ENCODE data around the gene HES5. TPM values are rescaled to one million over a fixed set of nuclear protein-coding genes. Genes with fewer than 3 reads are reported as not detected.

The HES5 gene
- polyA plus RNA-seq, 1 of the 3 experiments (the other 2 are of a cell fraction): 0.03 TPM

DNA sequence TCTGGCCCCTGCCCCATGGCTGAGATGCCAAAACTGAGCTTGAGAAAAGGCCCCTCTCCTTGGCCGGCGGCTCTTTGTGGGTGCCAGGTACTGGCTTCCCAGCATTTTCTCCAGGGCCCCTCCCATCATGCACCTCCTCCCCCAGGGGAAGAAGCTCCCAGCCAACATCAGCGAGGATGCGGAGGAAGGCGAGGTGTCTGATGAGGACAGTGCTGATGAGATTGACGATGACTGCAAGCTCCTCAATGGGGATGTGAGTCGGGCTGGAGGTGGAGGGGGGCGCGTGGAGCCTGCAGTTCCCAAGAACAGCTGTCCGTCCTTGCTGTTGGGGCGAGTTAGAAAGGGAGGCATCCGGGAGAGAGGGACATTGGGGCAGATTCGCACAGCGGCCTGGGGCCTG is 40.4 kb downstream of the HES5 start (continued):
- TF ChIP-seq, protein P1, sequence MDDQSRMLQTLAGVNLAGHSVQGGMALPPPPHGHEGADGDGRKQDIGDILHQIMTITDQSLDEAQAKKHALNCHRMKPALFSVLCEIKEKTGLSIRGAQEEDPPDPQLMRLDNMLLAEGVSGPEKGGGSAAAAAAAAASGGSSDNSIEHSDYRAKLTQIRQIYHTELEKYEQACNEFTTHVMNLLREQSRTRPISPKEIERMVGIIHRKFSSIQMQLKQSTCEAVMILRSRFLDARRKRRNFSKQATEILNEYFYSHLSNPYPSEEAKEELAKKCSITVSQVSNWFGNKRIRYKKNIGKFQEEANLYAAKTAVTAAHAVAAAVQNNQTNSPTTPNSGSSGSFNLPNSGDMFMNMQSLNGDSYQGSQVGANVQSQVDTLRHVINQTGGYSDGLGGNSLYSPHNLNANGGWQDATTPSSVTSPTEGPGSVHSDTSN (IDR thresholded peaks at IDR 0.05): no peak
- TF ChIP-seq, protein P2, sequence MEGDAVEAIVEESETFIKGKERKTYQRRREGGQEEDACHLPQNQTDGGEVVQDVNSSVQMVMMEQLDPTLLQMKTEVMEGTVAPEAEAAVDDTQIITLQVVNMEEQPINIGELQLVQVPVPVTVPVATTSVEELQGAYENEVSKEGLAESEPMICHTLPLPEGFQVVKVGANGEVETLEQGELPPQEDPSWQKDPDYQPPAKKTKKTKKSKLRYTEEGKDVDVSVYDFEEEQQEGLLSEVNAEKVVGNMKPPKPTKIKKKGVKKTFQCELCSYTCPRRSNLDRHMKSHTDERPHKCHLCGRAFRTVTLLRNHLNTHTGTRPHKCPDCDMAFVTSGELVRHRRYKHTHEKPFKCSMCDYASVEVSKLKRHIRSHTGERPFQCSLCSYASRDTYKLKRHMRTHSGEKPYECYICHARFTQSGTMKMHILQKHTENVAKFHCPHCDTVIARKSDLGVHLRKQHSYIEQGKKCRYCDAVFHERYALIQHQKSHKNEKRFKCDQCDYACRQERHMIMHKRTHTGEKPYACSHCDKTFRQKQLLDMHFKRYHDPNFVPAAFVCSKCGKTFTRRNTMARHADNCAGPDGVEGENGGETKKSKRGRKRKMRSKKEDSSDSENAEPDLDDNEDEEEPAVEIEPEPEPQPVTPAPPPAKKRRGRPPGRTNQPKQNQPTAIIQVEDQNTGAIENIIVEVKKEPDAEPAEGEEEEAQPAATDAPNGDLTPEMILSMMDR (IDR thresholded peaks at IDR 0.05): no peak
- TF ChIP-seq GATA2 (CRISPR knock-in tag; IDR thresholded peaks at IDR 0.05): no peak
- TF ChIP-seq, protein P3, sequence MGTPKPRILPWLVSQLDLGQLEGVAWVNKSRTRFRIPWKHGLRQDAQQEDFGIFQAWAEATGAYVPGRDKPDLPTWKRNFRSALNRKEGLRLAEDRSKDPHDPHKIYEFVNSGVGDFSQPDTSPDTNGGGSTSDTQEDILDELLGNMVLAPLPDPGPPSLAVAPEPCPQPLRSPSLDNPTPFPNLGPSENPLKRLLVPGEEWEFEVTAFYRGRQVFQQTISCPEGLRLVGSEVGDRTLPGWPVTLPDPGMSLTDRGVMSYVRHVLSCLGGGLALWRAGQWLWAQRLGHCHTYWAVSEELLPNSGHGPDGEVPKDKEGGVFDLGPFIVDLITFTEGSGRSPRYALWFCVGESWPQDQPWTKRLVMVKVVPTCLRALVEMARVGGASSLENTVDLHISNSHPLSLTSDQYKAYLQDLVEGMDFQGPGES (IDR thresholded peaks at IDR 0.05; ENCODE audit: low read depth, low read length): no peak

DNA sequence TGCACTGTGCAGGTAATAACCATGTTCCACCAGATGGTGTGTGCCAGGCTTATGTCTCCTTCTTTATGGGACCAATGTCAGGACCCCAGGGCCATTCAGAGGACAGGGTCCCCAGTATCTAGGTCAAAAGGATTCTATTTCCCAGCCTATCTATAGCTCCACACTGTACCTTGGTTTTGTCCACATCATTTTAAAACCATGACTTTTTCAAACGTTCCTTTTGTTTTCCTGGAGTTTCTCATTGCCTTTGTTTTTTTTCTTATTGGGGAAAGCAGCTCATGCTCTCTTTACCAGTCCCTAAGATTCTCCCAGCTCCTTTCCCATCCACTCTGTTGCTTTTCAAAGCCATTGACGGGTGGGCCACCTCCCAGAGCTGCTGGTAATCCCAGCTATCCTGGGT is 41.4 kb downstream of the HES5 start:
- Histone ChIP-seq H4K20me1 (ENCODE audit: insufficient read depth) (no peaks in the 10 kb centered on the region), H3K9me3 (no peaks in the 10 kb centered on the region), H3K9ac (no peak overlapping the region), H3K4me1 (ENCODE audit: control insufficient read depth in 1 of 2, insufficient read depth in 2 of 2, low read depth in 1 of 2, low read length in 1 of 2) (no peaks in the 10 kb centered on the region; a peak in 1 of 4 replicates), H3K79me2 (ENCODE audit: insufficient read depth) (no peaks in the 10 kb centered on the region), H3K4me3 (ENCODE audit: low read depth in 2 of 2, low read length in 1 of 2) (no peak overlapping the region), H3K27ac (ENCODE audit: low read depth in 2 of 2, low read length in 1 of 2) (no peak overlapping the region), H3K9me2 (no peaks in the 10 kb centered on the region), H3K4me2 (no peak overlapping the region), H3F3A (replicated peaks; ENCODE audit: insufficient read depth) (no peaks in the 10 kb centered on the region), H2AFZ (ENCODE audit: low read depth) (no peak overlapping the region), H3K36me3 (replicated peaks in 1 of 2; ENCODE audit: control insufficient read depth in 1 of 2, insufficient read depth in 2 of 2, low read length in 1 of 2) (no peaks in the 10 kb centered on the region), H3K27me3 (ENCODE audit: insufficient read depth) (no peaks in the 10 kb centered on the region)
- ChIA-PET POLR2A (no interaction called here), CTCF (interaction anchor here (1.2 to 1.3 kb wide), 2 partner anchors 9 to 26 kb away, joined by 3 to 4 read pairs; no protein-coding TSS in a partner anchor)
- DNase-seq: no peak
- no peak for TF ChIP-seq FOSL2 (IDR thresholded peaks at IDR 0.05; ENCODE audit: borderline replicate concordance, low read depth)
- TF ChIP-seq ELF1 (IDR thresholded peaks at IDR 0.05): no peak
- TF ChIP-seq, protein P4, sequence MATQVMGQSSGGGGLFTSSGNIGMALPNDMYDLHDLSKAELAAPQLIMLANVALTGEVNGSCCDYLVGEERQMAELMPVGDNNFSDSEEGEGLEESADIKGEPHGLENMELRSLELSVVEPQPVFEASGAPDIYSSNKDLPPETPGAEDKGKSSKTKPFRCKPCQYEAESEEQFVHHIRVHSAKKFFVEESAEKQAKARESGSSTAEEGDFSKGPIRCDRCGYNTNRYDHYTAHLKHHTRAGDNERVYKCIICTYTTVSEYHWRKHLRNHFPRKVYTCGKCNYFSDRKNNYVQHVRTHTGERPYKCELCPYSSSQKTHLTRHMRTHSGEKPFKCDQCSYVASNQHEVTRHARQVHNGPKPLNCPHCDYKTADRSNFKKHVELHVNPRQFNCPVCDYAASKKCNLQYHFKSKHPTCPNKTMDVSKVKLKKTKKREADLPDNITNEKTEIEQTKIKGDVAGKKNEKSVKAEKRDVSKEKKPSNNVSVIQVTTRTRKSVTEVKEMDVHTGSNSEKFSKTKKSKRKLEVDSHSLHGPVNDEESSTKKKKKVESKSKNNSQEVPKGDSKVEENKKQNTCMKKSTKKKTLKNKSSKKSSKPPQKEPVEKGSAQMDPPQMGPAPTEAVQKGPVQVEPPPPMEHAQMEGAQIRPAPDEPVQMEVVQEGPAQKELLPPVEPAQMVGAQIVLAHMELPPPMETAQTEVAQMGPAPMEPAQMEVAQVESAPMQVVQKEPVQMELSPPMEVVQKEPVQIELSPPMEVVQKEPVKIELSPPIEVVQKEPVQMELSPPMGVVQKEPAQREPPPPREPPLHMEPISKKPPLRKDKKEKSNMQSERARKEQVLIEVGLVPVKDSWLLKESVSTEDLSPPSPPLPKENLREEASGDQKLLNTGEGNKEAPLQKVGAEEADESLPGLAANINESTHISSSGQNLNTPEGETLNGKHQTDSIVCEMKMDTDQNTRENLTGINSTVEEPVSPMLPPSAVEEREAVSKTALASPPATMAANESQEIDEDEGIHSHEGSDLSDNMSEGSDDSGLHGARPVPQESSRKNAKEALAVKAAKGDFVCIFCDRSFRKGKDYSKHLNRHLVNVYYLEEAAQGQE (IDR thresholded peaks at IDR 0.05; ENCODE audit: low read depth, low read length): no peak
- no peak for TF ChIP-seq SIN3A (IDR thresholded peaks at IDR 0.05; ENCODE audit: borderline replicate concordance, low read depth, low read length)
- no peak for TF ChIP-seq GABPA (IDR thresholded peaks at IDR 0.05; ENCODE audit: low read depth)
- no peak for TF ChIP-seq TCF12 (IDR thresholded peaks at IDR 0.05)
- TF ChIP-seq CHD2 (IDR thresholded peaks at IDR 0.05; ENCODE audit: low read length, partially characterized antibody): no peak
- TF ChIP-seq EP300 (IDR thresholded peaks at IDR 0.05; ENCODE audit: borderline replicate concordance in 1 of 2, low read depth in 1 of 2, low read length in 1 of 2): no peak
- TF ChIP-seq SMC3 (IDR thresholded peaks at IDR 0.05; ENCODE audit: low read depth, low read length): no peak
- TF ChIP-seq RCOR1 (IDR thresholded peaks at IDR 0.05; ENCODE audit: low read length): no peak
- TF ChIP-seq TAF1 (IDR thresholded peaks at IDR 0.05; ENCODE audit: borderline replicate concordance, low read depth, low read length): no peak
- no peak for TF ChIP-seq GATA2 (CRISPR knock-in tag; IDR thresholded peaks at IDR 0.05)
- TF ChIP-seq MXI1 (IDR thresholded peaks at IDR 0.05; ENCODE audit: low read depth, low read length): no peak
- TF ChIP-seq, protein P5, sequence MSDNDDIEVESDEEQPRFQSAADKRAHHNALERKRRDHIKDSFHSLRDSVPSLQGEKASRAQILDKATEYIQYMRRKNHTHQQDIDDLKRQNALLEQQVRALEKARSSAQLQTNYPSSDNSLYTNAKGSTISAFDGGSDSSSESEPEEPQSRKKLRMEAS (IDR thresholded peaks at IDR 0.05; ENCODE audit: low read depth): no peak
- WGBS (ENCODE audit: low lambda C conversion rate): 26% methylated on average over 2 of the region's 2 CpGs

All from SK-N-SH (cell line).